ENCODE data around the gene RPL18.

GRCh38 chr19:48603001-48603400 lies 16.0 kb downstream of the RPL18 start:
- TF ChIP-seq POLR2A (IDR thresholded peaks at IDR 0.05) (no peak), CTCF (IDR thresholded peaks at IDR 0.05) (no peak), EP300 (IDR thresholded peaks at IDR 0.05) (no peak), POLR2AphosphoS5 (IDR thresholded peaks at IDR 0.05) (no peak)
